Sciatic nerve (tissue), 2 donors: ENCODE measurements around the gene SLC4A9. TPM values are rescaled to one million over a fixed set of nuclear protein-coding genes. Genes with fewer than 3 reads are reported as not detected.

ENCODE experiments used
- ATAC-seq: fragments of 200-7000 bp; cut with Tn5 transposase; one replicate; pipeline ENCODE4 v1.9.1; 2020; ENCODE audit warnings: mild to moderate bottlenecking, moderate library complexity
- DNase-seq: peaks from one replicate; pipeline ENCODE4 v3.0.0-alpha.2; 2020; ENCODE audit warnings: low spot score
- intact Hi-C: fragments of 100-400 bp; cut with DNase I; formaldehyde crosslinking; loops from one replicate; pipeline ENCODE4 v1.14.2; 2022
- total RNA-seq: library from RNA; stranded (reverse); fragmentation: NEBNext Ultra II Directional; extraction: Animal tissue kit (Norgen Biotek cat#: 25700); gene quantifications from one replicate; pipeline ENCODE4 v1.2.1, GENCODE V29; 2021
- donor health status: DM: no; HTN: no; CAD: no.
- donor health status: DM: no; HTN: no; CAD: no.

SLC4A9 gene
- total RNA-seq, 1 donor from 2014 or later, result 0.18 TPM

DNA sequence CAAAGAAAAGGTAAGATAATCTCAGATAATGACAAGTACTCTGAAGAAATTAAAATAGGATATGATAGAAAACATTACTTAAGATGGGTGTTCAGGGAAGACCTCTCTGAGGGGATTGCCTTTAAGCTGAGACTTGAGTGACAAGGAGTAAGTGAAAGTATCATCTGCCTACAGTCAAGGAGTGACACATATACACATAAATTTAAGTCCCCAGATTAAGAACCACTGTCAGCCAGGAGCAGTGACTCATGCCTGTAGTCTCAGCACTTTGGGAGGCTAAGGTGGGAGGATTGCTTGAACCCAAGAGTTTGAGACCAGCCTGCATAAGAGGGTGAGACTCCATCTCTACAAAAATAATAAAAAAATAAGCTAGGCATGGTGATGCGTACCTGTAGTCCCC is 22.0 kb downstream of the SLC4A9 start:
- intact Hi-C loops, result no loop called here
- ATAC-seq (no peak), DNase-seq (no peak)

DNA sequence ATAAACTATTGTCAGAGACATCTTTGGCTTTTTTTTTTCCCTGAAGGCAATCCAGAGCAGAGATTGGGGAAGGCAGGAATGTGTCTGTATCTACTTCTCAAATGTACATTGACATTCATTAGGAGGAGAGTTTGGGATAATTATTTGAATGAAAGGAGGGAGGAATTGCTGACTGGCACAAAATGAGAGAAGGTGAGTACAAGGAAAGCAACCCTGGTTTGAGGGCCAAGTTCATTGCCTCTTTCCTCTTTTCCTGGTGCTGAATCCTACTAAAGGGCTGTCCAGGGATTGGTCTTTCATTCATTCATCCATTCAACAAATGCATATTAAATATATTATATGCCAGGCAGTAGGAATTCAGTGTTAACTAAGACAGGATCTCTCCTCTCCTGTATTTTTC is 22.9 kb downstream of the SLC4A9 start:
- ATAC-seq, result no peak
- intact Hi-C loops, result no loop called here
- no peak for DNase-seq

DNA sequence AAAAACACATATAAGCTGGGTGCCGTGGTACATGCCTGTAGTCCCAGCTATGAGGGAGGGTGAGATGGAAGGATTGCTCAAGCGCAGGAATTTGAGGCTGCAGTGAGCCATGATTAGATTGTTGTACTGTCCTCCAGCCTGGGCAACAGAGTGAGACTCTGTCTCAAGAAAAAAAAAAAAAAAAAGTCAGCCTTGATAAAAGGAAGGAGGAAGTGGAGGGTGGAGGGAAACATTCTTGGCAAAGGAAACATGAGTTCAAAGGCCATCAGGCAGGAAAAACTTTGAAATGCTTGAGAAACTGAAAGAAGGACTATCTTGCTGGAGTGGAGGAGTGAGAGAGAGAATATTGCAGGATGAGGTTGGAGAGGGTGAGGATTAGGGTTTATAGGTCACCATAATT is 23.3 kb downstream of the SLC4A9 start:
- no peak for ATAC-seq
- DNase-seq, result no peak
- intact Hi-C loops, result no loop called here

DNA sequence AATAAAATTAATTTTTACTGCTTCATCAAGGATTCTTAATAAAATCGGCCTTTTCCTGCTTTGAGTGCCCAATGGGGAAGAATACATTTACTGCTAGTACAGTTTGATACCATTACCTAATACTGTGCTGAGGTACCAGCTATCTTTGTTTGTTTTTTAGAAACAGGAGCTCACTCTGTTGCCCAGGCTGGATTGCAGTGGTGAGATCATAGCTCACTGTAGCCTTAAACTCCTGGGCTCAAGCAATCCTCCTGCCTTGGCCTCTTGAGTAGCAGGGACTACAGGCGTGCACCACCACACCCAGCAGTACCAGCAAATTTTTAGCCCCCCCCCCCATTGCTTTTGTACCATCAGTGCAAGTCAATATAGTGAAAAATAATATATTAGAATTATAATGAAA is 28.1 kb downstream of the SLC4A9 start:
- no peak for DNase-seq
- ATAC-seq, result no peak
- intact Hi-C loops, result no loop called here

DNA sequence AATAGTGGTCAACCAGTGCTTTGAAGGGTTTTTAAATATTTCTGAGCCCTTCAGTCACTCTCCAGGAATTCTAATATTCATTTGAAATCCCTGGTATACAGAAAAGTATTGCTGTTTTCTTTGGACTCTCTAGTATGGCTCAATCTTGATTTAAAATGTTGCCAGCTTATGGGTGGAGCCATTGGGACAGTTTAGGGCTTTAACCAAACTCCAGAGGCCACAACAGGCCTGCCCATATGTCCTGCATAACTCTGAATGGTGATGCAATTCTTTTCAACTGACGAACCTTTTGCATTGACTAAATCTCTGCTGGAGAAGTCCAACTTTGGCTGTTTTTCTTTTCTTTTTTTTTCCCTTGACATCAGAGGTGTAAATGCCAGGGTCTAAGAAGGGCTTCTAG is 31.3 kb downstream of the SLC4A9 start:
- ATAC-seq (no peak), DNase-seq (no peak)
- intact Hi-C loops, result no loop called here

DNA sequence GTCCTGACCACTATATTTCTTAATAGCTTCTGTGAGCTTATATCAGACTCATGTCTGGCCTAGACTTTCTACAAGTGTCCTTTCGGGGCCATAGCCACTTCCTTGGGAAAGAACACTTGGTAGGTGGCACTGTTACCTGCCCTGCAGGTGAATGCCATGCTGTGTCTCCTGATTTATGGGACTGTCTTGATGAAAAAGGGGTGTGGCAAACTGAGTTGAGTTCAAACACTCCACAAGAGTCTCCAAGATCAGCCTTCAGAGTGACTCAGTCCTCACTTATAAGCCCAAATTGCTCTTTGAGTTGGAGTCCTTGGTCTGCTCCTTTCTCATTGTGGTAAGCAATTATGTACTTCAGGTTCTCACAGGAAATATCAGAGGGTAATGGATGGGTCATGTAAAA is 31.7 kb downstream of the SLC4A9 start:
- intact Hi-C loops, result no loop called here
- DNase-seq (no peak), ATAC-seq (no peak)

DNA sequence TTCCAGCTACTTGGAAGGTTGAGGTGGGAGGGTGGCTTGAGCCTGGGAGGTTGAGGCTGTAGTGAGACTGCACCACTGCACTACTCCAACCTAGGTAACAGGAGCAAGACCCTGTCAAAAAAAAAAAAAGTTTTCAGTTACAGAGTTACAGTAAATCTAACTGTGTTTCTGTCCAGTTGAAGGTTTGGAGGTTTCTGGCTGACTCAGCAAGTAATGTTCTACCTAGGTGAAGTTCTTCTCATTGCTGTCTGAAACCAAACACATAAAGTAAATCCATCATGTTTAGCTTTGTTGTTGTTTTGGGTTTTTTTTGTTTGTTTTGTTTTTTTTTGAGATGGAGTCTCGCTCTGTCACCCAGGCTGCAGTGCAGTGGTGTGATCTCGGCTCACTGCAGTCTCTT is 33.7 kb downstream of the SLC4A9 start:
- intact Hi-C loops, result no loop called here
- DNase-seq (no peak), ATAC-seq (no peak)

DNA sequence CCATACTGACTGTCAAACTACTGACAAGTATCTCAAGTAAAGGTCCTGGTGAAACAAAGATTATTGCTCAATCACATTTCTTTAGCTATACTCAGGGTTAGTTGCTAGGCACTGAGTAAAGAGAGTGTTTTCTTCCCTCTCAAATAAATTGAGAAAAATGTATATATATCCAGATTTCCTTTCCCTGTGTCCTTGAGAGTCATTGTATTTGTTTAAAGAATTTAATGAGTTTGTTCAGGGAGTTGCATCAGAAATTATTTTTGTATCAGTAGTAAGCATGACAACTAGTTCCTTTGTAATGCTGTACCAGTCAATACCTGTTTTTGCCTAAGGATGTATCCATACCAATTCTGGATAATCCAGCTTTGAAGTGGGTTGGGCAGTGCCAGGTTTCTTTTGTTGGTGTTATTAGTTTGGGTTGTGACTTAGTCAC is 38.4 kb downstream of the SLC4A9 start:
- intact Hi-C loops, result no loop called here
- DNase-seq, result no peak
- no peak for ATAC-seq

DNA sequence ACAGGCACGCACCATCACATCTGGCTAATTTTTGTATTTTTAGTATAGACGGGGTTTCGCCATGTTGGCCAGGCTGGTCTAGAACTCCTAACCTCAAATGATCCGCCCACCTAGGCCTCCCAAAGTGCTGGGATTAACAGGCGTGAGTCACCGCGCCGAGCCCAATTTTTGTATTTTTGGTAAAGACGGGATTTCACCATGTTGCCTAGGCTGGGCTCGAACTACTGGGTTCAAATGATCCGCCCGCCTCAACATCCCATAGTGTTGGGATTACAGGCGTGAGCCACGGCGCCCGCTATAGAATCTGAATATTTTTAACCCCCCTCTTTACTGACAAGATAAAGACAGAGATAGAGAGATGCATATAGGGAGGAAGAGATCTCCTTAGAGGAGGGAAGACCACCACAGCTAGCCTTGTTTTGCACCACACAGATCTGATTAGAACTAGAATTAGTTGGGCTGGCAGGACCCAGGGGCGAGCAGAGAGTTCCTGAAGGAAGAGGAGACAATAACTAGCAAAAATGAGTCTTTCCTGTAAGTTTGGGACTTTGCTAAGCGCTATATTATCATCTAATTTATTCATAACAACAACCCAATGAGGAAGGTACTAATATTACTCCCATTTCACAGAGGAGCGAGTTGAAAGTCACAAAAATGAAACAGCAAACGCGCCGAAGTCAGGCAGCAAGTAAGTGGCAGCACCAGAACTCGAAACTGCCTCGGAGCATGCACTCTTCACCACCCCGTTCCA is 40.2 kb downstream of the SLC4A9 start:
- ATAC-seq (no peak), DNase-seq (no peak)
- intact Hi-C loops, result no loop called here

DNA sequence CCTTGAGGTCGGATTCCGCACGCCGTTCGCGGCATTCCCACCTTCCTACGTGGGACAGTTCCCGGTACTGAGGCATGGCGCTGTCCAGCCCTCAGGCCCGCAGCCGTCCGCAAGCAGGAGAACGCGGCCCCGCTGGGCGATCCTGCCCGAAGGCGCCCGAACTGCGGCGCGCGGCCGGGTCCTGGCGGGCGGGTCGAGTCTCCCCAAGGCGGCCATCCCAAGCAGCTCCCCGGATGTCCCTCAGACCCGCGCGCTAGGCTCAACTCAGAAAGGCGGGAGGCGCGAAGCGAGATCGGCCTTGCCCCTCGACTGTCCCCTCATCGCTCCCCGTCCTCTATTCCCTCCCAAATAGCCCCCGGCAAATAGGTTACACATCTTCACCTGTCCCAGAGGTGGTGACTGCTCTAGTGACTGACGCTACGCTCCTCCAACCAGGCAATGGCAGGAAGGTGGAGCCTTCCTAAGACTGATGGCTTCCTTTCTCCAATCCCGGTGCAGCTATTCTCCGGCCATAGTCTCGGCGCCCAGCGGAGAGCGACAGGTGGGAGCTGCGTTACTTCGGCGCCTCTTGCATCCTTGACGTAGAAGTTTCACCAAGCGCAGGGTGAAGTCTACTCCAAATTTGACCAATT is 40.9 kb downstream of the SLC4A9 start:
- DNase-seq (peak; percentile 93), ATAC-seq (peak; percentile 92)
- intact Hi-C loops, result no loop called here

DNA sequence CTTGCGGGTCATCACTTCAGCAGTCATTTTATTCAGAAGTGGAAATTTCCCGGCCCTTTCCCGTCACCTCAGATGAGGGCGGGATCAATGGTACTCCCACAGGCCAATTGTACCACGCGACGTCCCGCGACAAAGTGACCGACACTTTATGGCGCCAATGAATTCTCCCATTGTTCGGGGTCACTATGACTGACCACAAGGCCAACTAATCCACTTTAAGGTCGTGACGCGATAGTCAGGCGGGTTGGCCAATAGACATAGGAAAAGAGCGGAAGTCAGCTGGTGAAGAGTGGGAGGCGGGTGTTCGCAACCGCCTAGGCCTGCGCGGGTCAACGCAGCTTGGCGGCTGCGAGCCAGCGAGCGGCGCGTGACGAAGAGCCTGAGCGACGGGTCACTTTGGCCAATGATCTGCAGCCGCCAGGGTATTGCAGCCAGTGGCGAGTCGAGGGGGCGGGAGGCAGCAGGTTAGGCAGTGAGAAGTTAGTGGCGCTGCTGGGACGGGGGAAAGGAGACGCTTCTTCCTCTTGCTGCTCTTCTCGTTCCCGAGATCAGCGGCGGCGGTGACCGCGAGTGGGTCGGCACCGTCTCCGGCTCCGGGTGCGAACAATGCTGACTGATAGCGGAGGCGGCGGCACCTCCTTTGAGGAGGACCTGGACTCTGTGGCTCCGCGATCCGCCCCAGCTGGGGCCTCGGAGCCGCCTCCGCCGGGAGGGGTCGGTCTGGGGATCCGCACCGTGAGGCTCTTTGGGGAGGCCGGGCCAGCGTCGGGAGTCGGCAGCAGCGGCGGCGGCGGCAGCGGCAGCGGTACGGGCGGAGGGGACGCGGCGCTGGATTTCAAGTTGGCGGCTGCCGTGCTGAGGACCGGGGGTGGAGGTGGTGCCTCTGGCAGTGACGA is 41.6 kb downstream of the SLC4A9 start, which contains the start of gene ANKHD1:
Gene ANKHD1 (plus strand): TSS at position 472 of the 896 bp plus-strand sequence. CDS start 135 bp downstream, at position 607.
- DNase-seq (peak; percentile 98), ATAC-seq (peak; percentile 99)
- intact Hi-C loops, result no loop called here

DNA sequence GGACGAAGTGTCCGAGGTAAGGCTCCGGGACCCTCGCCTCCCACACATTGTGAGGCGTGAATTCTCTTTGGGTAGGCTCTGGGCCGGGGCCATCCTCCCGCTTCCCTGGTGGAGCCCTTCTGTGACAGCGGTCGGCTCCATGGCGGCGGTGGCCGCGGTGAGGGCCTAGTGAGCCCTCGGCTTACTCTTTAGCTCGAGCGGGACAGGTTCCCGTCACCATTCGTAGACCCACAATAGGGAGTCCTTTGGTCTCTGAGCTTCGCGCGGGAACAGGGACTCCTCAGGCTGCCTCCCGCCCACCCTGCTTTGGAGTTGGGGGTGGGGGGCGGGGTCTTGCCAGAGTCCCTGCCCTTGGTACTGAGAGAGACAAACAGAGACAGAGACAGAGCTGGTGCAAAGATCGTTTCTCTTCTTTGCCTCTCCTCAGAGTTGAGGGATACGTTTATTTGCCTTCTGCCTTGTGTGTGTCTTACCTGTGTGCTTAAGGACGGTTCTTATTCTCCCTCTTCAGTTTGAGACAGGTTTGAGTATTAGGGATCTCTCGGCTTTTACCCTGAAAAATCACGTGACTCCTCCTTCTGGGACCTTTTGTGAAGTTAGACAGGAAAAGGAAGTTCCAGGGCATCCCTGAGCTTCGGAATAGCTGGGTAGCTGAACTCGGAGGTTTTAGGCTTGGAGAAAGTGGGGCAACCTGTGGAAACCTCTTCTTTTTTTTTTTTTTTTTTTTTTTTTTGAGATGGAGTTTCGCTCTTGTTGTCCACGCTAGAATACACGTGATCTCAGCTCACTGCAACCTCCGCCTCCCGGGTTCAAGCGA is 42.5 kb downstream of the SLC4A9 start:
- ATAC-seq (no peak), DNase-seq (peak; percentile 70)
- intact Hi-C loops, result no loop called here

DNA sequence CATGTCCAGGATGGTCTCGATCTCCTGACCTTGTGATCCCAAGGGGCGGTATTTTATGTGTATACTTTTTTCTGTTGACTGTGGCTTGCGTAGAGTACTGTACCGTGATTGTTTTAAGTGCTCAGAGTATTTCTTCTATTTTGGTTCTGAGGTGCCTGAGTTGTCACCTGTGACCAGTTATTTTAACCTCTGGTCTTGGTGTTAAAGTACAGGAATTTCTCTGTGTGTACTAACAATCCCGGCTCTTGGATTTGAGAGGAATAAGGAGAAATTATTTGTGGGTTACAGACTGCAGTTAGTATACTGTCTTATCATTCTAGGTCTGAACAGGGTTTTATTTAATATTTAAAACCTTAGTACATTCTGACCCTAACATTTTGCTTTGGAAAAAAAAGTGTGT is 43.6 kb downstream of the SLC4A9 start:
- ATAC-seq, result no peak
- DNase-seq, result no peak
- intact Hi-C loops, result no loop called here

DNA sequence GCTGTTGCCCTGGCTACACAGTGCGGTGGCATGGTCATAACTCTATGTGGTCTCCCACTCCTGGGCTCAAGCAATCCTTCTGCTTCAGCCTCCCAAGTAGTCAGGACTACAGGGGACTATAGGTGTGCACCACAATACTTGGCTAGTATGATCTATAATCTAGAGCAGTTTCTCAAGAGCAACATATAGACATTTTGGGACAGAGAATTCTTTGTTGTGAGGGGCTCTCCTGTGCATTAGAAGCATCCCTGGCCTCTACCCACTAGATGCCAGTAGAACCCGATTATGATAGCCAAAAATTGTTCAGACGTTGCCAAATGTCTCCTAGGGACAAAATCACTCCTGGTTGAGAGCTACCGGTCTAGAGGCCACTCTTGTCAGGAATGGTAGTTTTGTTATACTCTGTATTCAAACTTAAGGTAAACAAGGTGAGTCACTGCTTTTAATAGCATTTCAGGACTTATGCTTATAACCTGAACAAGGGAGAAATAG is 48.8 kb downstream of the SLC4A9 start:
- DNase-seq (no peak), ATAC-seq (no peak)
- intact Hi-C loops, result no loop called here

DNA sequence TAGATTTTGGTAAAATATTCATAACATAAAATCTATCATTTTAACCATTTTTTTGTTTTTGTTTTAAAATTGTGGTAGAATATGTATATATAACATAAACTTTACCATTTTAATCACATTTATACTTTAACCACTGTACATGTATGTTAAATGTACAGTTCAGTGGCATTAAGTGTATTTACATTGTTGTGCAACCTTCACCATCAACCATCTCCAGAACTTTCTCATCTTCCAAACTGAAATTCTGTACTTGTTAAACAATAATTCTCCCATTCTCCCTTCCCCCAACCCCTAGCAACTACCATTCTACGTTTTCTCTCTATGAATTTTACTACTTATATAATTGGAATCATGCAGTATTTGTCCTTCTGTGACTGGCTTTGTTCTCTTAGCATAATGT is 53.2 kb downstream of the SLC4A9 start:
- ATAC-seq, result no peak
- intact Hi-C loops, result no loop called here
- no peak for DNase-seq

DNA sequence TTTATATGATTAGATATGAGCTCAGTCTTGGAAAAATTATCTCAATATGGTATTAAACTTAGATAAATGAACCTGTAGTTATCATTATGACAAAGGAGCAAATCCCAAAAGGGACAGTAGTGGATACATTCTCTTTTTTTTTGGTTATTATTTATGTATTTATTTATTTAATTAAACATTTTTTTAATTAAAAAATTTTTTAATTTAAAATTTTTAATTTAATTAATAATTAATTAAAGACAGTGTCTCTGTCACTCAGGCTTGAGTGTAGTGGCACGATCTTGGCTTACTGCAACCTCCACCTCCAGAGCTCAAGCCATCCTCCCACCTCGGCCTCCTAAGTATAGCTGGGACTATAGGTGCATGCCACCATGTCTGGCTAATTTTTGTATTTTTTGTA is 57.2 kb downstream of the SLC4A9 start:
- intact Hi-C loops, result loop anchor here (5.0 kb wide), 1 partner anchor 695 kb away; no protein-coding TSS in a partner anchor
- DNase-seq, result no peak
- ATAC-seq, result no peak

DNA sequence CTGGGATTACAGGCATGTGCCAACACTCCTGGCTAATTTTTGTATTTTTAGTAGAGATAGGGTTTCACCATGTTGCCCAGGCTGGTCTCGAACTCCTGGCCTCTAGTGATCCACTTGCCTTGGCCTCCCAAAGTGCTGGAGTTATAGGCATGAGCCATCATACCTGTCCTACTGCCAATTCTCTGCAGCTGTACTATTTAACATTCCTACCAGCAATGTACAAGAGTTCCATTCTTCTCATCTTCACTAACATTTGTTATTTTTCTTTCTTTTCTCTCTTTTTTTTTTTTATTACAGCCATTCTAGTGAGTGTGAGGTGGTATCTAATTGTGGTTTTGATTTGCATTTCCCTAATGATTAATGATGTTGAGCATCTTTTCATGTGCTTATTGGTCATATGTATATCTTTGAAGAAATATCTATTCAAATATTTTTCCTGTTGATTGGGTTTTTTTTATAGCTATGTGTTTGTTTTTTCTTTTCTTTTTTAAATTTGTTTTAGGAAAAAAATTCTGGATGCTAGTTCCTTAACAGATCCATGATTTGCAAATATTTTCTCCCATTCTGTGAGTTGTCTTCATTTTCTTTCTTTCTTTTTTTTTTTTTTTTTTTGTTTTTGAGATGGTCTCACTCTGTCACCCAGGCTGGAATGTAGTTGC is 59.0 kb downstream of the SLC4A9 start:
- no peak for ATAC-seq
- intact Hi-C loops, result loop anchor here (5.0 kb wide), 1 partner anchor 697 kb away; no protein-coding TSS in a partner anchor
- DNase-seq, result no peak

DNA sequence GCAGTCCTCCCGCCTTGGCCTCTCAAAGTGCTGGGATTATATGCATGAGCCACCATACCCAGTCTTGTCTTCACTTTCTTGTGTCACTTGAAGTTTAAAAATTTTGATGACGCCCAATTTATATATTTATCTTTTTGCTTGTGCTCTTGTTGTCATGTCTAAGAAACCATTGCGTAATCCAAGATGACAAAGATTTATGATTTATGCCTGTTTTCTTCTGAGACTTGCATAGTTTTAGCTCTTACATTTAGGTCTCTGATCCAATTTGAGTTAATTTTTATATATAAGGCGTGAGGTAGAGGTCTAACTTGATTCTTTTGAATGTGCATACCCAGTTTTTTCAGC is 60.2 kb downstream of the SLC4A9 start:
- intact Hi-C loops, result no loop called here
- no peak for DNase-seq
- ATAC-seq, result no peak
